Thymus (tissue), 11 donors: Measurements from ENCODE around the gene MRPL34. TPM values are rescaled to one million over a fixed set of nuclear protein-coding genes. Genes with fewer than 3 reads are reported as not detected.
A peak's percentile ranks its signal among the peaks of the same experiment; 100 is the strongest.

Experiments used
- DNase-seq, 9 donors: peaks; one replicate each; pipeline ENCODE4 v3.0.0-alpha.2; 2013; ENCODE audit warnings: low spot score in 9 of 9, low read depth in 6 of 9, missing footprints in 1 of 9
- H3K27ac ChIP-seq, 2 donors: one replicate each; pipeline ENCODE4 v1.5.1; 2013; ENCODE audit warnings: control low read depth in 1 of 2, low read depth in 1 of 2, low read length in 1 of 2, mild to moderate bottlenecking in 1 of 2, moderate library complexity in 1 of 2
- H3K27me3 ChIP-seq, 2 donors: one replicate each; pipeline ENCODE4 v1.5.1; 2013; ENCODE audit warnings: low read length in 1 of 2; ENCODE audit not compliant: control insufficient read depth in 2 of 2, insufficient read depth in 1 of 2
- H3K36me3 ChIP-seq, 2 donors: one replicate each; pipeline ENCODE4 v1.5.1; 2013; ENCODE audit warnings: low read length in 1 of 2, mild to moderate bottlenecking in 1 of 2, moderate library complexity in 1 of 2; ENCODE audit not compliant: control insufficient read depth in 2 of 2, insufficient read depth in 2 of 2
- H3K4me1 ChIP-seq, 2 donors: one replicate each; pipeline ENCODE4 v1.5.1; 2013; ENCODE audit warnings: low read length in 2 of 2; ENCODE audit not compliant: control insufficient read depth in 2 of 2, insufficient read depth in 2 of 2
- H3K4me3 ChIP-seq, 2 donors: one replicate each; pipeline ENCODE4 v1.5.1; 2013; ENCODE audit warnings: low read length in 2 of 2, control low read depth in 1 of 2, mild to moderate bottlenecking in 1 of 2
- H3K9me3 ChIP-seq, 2 donors: one replicate each; pipeline ENCODE4 v1.5.1; 2013; ENCODE audit warnings: low read length in 1 of 2, mild to moderate bottlenecking in 1 of 2; ENCODE audit not compliant: control insufficient read depth in 2 of 2, insufficient read depth in 1 of 2
- WGBS: extraction: QIAGEN DNeasy Blood & Tissue Kit; methylation state at CpG from one replicate; pipeline ENCODE4 v1.1.7; 2013; 5-methylcytosine and 5-hydroxymethylcytosine counted together
- polyA plus RNA-seq: library from polyadenylated mRNA; stranded (reverse); fragments of 200-250 nt; gene quantifications from one replicate; pipeline ENCODE4 v1.2.3, GENCODE V29; 2013
- total RNA-seq: library from RNA; stranded (reverse); fragments of 120-200 nt; gene quantifications from one replicate; pipeline ENCODE4 v1.2.4, GENCODE V29; 2013
- donor health status: healthy.

MRPL34 gene
- total and polyA plus RNA-seq, 2 donors = 78.3 to 123 TPM

DNA sequence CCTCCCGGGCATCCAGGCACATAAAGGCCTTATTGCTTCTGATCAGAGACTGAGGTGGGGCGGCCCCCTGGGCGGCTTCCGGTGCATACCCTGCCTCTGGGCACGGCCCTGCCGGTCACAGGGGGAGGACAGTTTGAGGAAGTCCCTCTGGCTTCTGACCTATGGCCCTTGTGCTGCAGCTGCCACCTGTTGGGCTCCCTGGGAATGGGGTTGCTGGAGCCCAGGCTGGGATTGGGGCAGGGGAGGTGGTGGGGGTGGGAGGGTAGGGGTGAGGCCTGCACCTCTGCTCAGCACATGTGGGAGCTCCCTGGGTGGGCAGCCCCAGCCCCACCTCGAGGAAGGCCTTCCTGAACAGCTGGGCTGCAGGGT lies 18.3 kb downstream of the MRPL34 start:
- H3K4me1 ChIP-seq = peaks cover 5 to 18% of the 10 kb centered on the region in 2 donors
- H3K36me3 ChIP-seq = peaks cover 46 to 53% of the 10 kb centered on the region in 2 donors
- H3K27me3 ChIP-seq = peaks cover 3 to 14% of the 10 kb centered on the region in 2 donors
- WGBS = 22% methylated on average over 7 of the region's 7 CpGs
- H3K27ac ChIP-seq = no peak overlapping the region
- DNase-seq = peak in 1 of 9 donors; percentile 33
- H3K9me3 ChIP-seq = no peaks in the 10 kb centered on the region
- peak overlapping the region in 1 of 2 donors; percentile 24 for H3K4me3 ChIP-seq

- Histone ChIP-seq H3K4me1 (peaks cover 10 to 23% of the 10 kb centered on the region in 2 donors), H3K4me3 (no peak overlapping the region), H3K9me3 (no peaks in the 10 kb centered on the region), H3K27ac (no peak overlapping the region), H3K27me3 (peaks cover 3 to 19% of the 10 kb centered on the region in 2 donors), H3K36me3 (peaks cover 41 to 47% of the 10 kb centered on the region in 2 donors)
- 97% methylated on average over 28 of the region's 28 CpGs for WGBS
- DNase-seq = no peak
These were observed 18.9 kb downstream of the MRPL34 start for GRCh38 chr19:17324357-17325114.

DNA sequence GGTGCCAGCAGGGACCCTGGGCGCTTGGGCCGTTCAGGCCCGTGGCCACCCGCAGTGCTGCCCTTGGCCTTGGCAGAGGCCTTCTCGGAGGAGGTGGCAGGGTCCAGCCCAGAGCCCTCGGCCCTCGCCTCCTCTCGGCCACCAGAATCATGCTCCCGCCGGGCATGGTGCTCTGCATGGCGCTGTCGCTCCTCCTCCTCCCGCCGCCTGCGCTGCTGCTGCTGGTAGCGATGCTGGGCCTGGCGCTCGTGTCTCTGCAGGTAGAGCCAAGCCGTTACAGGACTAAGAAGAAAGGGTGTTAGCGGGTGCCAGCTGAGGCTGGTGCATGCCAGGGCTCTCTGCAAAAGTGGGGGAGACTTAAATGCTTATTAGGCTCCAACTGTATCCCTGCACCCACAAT lies 19.5 kb downstream of the MRPL34 start:
- Histone ChIP-seq H3K27ac (no peak overlapping the region), H3K4me1 (peaks cover 12 to 28% of the 10 kb centered on the region in 2 donors), H3K27me3 (peaks cover 3 to 25% of the 10 kb centered on the region in 2 donors), H3K36me3 (peaks cover 37 to 41% of the 10 kb centered on the region in 2 donors), H3K4me3 (no peak overlapping the region), H3K9me3 (no peaks in the 10 kb centered on the region)
- 98% methylated on average over 20 of the region's 20 CpGs for WGBS
- DNase-seq = no peak

- no peak overlapping the region for H3K27ac ChIP-seq
- no peak overlapping the region for H3K4me3 ChIP-seq
- no peak for DNase-seq
- peaks cover 12 to 28% of the 10 kb centered on the region in 2 donors for H3K4me1 ChIP-seq
- peaks cover 3 to 32% of the 10 kb centered on the region in 2 donors for H3K27me3 ChIP-seq
- H3K36me3 ChIP-seq = peaks cover 32 to 35% of the 10 kb centered on the region in 2 donors
- no peaks in the 10 kb centered on the region for H3K9me3 ChIP-seq
- 96% methylated on average over 17 of the region's 17 CpGs for WGBS
These were observed 20.4 kb downstream of the MRPL34 start for GRCh38 chr19:17325881-17326594.

DNA sequence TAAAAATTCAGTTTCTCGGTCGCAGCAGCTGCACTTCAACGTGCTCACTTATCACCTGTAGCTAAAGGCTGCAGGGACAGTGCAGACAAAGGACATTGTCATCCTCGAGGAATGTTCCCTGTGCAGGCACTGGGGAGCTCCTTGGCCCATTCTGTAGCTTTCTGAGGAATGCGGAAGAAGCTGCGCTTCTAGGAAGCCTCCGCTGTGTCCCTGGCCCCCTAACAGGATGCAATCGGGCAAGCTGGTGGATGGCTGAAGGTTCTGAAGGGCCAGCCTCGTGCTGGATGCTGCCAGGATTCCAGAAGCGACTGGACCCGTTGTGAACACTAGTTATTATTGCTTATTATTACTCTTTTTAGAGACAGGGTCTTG lies 20.9 kb downstream of the MRPL34 start:
- Histone ChIP-seq H3K4me1 (peaks cover 12 to 28% of the 10 kb centered on the region in 2 donors), H3K4me3 (no peak overlapping the region), H3K36me3 (peaks cover 27 to 32% of the 10 kb centered on the region in 2 donors), H3K27ac (no peak overlapping the region), H3K9me3 (no peaks in the 10 kb centered on the region), H3K27me3 (peaks cover 3 to 35% of the 10 kb centered on the region in 2 donors)
- 88% methylated on average over 11 of the region's 11 CpGs for WGBS
- DNase-seq = no peak

DNA sequence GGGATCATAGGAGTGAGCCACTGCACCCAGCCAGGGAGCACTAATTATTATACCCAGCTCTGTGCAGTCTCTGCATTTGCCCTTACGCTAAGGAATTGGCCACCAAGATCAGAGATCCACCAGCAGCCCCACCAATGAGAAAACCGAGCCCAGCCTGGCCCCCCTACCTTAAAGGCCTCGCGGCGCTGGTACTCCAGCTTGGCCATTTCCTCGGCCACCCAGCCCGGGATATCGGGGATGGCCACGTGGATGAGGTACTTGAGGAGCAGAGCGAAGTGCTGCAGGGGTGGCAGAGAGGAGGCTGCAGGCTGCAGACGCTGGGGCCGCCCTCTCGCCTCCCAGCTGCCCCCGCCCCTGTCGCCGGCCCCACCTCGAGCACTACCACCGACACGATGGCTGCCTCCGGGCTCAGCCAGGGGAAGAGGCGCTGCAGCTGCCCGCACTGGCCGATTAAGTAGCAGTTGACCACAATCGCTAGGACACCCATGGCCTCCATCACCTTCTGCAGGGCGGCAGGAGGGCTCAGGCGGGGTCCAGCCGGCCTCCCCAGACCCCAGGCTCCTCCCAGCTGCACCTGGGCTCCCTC lies 21.5 kb downstream of the MRPL34 start:
- 97% methylated on average over 27 of the region's 27 CpGs for WGBS
- Histone ChIP-seq H3K9me3 (no peaks in the 10 kb centered on the region), H3K4me3 (no peak overlapping the region), H3K4me1 (peaks cover 12 to 28% of the 10 kb centered on the region in 2 donors), H3K27ac (no peak overlapping the region), H3K36me3 (peaks cover 21 to 26% of the 10 kb centered on the region in 2 donors), H3K27me3 (peaks cover 3 to 35% of the 10 kb centered on the region in 2 donors)
- DNase-seq = no peak

GRCh38 chr19:17327654-17328516 lies 22.2 kb downstream of the MRPL34 start:
- H3K36me3 ChIP-seq = peaks cover 14 to 24% of the 10 kb centered on the region in 2 donors
- H3K4me1 ChIP-seq = peaks cover 12 to 29% of the 10 kb centered on the region in 2 donors
- peak in 3 of 9 donors; percentile 49 to 66 (median 50) for DNase-seq
- H3K9me3 ChIP-seq = peaks cover 0 to 5% of the 10 kb centered on the region in 2 donors
- WGBS = 41% methylated on average over 64 of the region's 64 CpGs
- H3K4me3 ChIP-seq = peak overlapping the region; percentile 52 to 58
- peak overlapping the region; percentile 19 to 53 for H3K27ac ChIP-seq
- peaks cover 3 to 31% of the 10 kb centered on the region in 2 donors for H3K27me3 ChIP-seq

GRCh38 chr19:17328517-17329365 lies 23.1 kb downstream of the MRPL34 start:
- H3K27ac ChIP-seq = peak overlapping the region; percentile 19 to 53
- peaks cover 14 to 33% of the 10 kb centered on the region in 2 donors for H3K4me1 ChIP-seq

More at GRCh38 chr19:17328517-17329365, 23.1 kb downstream of the MRPL34 start:
- WGBS = 4% methylated on average over 94 of the region's 94 CpGs
- Histone ChIP-seq H3K9me3 (peaks cover 0 to 8% of the 10 kb centered on the region in 2 donors), H3K36me3 (peaks cover 13 to 25% of the 10 kb centered on the region in 2 donors), H3K4me3 (peak overlapping the region; percentile 52 to 58), H3K27me3 (peaks cover 0 to 26% of the 10 kb centered on the region in 2 donors)
- peak in 4 of 9 donors; percentile 39 to 81 (median 58) for DNase-seq
